Left renal pelvis (tissue), 4 donors: ENCODE results near the gene NIFK. TPM values are rescaled to one million over a fixed set of nuclear protein-coding genes. Genes with fewer than 3 reads are reported as not detected.

Experiments
- DNase-seq, 4 donors: peaks; one replicate each; pipeline ENCODE4 v3.0.0-alpha.2; 2013; ENCODE audit warnings: low read depth in 4 of 4, low spot score in 3 of 4
- polyA plus RNA-seq, 4 donors: library from polyadenylated mRNA; unstranded; fragments of 120-200 nt; gene quantifications; one replicate each; pipeline ENCODE4 v1.2.1, GENCODE V29; 2013; ENCODE audit not compliant: insufficient read length in 4 of 4

The NIFK gene
- polyA plus RNA-seq, result 10 to 100 TPM; 57.3 to 84.8 (median 64.7) TPM

DNA sequence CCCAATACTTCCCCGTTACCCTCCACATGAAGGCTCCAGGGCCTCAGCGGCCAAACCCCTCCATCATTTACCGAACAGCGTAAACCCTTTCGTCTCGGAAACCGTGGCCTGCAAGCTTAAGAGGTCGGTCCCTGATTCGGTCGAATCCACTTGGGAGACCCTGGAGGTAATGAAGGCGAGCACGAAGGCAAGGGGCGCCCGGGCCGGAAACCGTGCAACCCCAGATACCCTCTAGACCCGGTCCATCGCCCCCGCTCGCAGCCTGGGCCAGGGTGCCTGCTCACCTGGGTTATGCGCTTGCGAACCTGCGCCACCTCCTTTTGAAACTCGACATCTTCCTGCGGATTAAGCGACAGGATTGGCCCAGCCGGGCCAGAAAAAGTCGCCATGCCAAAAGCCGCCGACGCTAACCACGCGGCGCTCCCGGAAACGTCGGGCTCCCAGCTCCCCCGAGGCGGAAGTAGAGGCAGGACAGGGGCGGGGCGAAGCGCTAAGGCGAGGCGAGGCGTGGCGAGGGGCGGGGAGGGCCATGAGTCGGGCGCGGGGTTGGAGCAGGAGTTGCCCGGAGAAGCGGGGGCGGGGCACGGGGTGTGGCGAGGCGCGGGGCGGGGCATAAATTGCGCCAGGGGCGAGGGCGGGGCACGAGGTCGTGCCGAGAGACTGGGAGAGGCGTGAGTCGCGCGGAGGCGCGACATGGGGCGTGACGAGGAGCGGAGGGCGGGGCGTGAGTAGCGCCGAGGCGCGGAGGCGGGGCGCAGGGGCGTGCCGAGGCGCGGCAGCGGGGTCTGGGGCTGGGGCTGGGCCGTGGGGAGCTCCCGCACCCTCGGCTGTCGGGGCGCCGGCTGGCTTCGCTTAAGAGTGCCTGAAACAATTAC lies at the start of gene NIFK:
Gene NIFK (minus strand): TSS at position 414 of the 875 bp plus-strand sequence. CDS start 25 bp downstream, at position 389.
- peak; percentile 89 to 93 (median 91) for DNase-seq

DNA sequence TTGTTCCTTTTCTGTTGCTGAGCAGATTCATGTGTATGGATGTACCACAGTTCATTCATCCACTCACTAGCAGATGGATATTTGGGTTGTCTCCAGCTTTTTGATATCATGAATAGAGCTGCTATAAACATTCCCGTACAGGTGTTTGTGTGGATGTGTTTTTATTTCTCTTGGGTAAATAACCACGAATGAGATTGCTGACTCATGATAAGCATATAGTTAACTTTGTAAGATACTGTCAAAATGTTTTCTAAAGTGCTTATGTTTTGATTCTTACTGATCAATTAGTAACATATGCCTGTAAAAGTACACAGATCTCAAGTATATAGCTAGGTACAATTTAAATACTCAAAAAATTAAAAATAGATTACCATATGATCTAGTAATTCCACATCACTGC lies 46.5 kb upstream of the NIFK start:
- no peak for DNase-seq

DNA sequence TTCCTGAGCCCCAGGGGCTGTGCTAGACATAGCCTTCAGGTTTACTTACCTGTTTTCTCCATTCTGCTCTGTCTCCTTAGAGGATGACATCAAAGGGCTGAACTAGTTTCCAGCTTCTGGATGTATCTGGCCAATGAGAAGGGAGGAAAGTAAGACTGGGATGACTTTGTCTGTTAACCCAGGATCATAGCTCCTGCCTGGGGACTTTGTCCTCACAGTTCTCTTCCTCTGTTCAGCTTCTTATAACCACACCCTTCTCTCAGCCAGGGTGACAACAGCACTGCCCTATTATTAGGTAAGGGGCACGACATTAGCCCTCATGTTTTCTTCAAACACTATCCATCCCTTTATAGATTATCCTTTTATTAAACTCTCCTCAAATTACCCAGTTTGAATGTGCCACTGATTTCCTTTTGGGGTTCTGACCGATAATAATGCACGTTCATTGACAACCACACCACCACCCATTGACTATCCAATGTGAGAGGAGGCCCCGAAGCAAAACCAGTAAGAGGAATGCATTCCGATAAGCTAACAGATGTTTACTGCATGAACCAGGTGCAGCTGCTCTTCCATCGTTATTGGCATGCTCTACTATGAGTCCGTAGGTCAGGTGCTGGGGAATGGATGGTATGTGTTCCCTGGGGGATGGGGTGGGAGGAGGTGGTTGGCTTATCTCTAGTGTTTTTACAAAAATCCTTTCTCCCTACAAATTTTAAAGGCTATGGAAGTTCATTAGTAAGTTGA lies 42.2 kb upstream of the NIFK start:
- no peak for DNase-seq

DNA sequence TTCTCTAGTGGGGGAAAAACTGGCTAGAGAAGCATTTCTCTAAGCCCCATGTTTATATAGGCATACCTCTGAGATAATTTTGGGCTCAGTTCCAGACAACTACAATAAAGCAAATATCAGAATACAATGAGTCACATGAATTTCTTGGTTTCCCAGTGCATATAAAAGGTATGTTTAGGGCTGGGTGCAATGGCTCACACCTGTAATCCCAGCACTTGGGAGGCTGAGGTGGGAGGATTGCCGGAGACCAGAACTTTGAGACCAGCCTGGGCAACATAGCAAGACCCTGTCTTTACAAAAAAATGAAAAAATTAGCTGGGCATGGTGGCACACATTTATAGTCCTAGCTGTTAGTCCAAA lies 41.0 kb upstream of the NIFK start:
- DNase-seq, result no peak

DNA sequence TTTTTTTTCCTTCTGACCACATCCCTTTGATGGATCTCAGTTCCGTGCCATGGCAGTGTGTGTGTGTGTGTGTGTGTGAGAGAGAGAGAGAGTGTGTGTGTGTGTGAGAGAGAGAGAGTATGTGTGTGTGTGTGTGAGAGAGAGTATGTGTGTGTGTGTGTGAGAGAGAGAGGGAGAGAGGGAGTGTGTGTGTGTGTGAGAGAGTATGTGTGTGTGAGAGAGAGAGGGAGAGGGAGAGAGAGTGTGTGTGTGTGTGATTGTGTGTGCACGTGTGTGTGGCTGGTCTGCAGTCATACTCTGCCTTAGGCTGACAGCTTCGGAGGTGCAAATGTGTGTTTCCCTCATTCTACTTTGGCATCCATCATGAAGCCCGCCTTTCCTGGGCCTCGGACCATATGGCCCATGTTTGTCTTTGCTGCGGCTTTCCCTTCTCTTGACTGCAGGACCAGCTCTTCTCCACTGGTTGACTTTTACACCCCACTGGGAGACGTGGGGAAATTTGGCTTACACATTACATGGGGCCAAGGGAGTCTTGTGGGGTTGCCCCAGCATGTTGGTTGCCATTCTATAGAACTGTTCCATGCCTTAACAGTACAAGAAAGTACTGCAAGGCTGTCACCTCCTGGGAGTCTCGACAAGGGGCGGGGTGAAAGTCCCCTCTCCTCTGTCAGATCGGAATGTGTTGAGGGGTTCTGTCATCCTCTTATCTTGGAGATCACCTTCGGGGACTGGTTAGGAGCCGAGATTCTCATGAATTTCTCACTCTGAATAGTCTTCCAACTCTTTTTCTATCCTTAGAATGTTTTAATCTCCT lies 40.4 kb upstream of the NIFK start:
- DNase-seq, result no peak

DNA sequence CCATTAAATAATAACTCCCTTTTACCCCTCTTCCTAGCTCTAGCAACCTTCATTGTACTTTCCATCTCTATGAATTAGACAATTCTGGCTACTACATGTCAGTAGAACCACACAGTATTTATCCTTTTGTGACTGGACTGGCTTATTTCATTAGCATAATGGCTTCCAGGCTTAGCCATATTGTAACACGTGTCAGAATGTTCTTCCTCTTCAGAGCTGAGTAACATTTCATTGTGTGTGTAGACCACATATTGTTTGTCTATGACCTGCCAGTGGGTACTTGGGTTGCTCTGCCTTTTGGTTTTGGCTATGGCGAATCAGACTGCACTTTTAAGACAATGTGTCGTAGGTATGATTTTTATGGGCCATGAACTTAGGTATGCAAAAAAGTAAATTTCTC lies 39.7 kb upstream of the NIFK start:
- no peak for DNase-seq

DNA sequence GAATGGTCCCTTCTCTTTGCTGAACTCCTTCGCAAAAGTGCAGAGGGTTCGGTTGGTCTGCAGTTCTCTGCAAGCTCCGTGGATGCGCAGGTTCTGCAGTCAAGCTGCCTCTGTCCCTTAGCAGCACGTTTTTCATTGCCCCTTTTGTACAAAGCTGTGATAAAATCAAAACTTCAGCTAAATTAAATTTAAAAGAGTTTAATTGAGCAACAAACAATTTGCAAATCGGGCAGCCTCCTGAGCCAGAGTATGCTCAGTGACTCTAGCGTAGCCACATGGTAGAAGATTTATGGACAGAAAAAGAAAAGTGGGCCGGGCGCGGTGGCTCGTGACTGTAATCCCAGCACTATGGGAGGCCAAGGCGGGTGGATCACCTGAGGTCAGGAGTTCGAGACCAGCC lies 37.6 kb upstream of the NIFK start:
- DNase-seq, result no peak

DNA sequence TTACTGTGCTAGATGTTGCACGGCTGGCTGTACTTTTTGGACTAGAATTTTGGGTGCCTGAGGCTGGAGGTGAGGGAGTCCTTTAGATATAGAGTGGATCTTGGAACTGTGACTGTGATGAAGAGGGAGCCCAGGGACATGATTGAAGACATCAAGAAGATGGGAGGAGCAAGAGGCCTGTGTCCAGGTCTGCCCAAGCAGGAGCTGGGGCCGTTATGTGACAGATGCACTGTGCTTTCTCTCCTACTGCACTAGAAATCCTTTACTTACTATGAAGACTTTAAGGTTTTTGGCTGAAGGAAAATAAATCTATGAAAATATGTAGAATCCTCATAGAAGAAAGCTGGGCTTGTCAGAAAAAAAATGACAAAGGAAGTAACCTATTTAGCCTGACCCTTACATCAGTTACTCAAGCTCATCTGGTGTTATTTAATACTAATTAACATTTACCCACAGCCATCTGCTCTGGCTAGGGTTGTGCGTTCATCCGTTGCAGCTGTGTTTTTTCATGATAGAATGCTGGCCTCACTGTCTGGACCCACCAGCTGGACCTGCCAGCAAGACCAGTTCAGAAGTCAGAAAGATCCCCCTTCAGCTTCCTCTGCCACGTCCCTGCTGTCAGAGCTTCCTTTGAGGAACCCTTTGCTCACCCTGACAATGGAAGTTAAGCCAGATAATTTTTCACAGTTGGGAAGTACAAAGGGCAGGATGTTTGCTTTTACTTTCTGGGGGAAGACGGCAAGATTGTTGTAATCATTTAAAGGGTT lies 35.5 kb upstream of the NIFK start:
- DNase-seq, result peak in 2 of 4 donors; percentile 39

DNA sequence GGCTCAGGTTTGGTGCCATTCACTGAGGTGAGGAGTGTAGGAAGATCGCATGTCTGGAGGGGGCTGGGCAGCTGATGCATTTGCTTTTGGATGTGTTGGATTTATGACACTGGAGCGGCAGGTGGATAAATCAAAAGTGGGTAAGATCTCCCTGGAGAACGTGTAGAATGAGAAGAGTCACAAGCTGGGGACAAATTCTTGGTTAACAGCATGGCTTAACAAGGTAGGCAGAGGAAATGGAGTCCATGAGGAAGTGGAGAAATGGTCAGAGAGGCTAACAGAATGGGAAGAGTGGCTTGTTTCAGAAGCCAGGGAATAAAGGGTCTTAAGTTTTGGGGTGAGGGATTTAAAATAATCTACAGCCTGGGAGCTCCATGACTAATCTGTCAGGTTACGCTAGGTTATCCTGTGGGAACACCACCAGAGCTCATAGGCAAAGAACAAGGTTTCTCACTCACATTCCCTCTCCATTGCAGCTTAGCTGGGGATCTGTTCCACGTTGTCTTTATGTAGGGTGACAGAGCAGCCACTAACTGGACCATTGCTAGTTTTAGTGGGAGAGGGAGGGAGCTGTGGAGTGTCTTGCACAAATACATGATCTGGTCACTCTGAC lies 31.6 kb upstream of the NIFK start:
- no peak for DNase-seq

DNA sequence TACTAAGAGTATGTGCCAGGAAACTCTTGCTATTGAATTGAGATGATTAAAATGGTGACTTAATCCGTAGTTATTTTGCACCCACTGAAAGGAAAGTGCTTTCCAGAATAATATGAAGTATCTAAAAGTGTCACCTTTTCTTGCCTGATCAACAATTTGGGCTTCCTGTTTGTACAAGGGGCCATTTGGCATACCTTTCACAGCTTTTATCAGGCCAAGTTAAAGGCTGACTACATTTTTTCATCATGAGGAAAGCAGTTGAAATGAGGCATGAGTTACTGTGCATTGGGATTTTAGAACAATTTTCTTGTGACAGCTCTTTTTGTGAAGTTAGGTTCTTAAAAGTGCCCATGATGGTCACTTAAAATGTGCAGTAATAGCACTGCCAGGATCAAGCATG lies 29.9 kb upstream of the NIFK start:
- no peak for DNase-seq

DNA sequence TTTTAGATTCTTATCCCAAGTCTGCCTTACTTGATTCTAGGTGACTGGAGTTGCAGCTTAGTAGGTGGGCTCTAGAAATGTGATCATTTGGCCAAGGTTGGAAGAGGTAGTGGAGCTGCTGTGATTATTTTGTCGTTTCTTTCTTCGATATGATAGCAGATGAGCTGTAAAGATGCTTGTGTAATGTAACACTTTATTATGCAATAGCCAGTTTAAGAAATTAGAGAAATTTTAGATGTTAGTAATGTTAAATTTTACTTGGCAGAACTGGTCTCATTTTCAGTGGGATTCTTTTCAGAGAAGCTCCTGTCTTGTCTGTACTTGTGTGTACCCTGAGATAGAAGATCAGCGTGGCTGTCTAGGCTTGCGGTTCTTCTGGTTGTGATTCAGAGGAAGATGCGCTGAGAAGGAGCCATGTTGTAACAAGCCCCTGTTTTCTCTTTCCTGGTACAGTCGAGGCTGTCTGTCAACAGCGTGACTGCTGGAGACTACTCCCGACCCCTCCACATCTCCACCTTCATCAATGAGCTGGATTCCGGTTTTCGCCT lies 28.1 kb upstream of the NIFK start:
- no peak for DNase-seq

DNA sequence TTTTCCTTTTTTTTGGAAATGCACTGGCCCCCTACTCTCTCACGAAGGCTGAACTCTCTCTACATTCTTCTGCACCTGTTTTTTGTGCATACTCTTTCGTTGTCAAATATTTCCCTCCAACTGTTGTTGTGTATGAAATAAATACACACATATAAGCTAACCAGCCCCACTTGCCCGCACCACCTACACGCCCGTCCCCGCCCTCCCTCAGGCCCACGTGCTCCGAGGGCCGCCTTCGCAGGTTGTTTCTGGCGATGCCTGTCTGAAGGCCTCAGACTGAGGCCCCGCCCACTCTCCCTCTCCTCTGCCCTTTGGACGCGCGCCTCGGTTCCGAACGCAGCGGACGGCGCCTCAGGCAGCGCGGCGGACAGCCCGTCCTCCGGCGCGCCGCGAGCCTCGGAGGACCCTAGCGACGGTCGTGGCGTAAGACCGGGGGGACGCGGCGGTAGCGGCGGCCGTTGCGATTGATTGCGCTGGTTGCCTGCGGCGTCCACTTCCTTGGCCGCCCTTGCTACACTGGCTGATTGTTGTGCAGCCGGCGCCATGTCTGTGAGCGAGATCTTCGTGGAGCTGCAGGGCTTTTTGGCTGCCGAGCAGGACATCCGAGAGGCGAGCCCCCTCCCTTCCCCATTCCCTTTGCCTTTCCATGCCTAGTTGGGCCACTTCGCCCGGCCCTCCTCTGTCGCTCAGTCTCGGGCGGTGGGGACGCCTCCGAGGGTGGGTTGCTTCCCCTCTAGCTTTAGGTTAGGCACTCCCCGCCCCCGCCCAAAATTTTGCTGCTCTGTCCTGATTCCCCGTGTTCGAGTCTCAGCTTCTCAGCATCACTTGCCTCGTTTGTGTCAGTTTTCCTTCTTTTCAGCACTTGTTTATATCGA lies 18.8 kb upstream of the NIFK start, which contains the start of gene TSN:
Gene TSN (plus strand): TSS at position 415 of the 875 bp plus-strand sequence. CDS start 129 bp downstream, at position 544.
- DNase-seq, result peak; percentile 93 to 96 (median 94)

DNA sequence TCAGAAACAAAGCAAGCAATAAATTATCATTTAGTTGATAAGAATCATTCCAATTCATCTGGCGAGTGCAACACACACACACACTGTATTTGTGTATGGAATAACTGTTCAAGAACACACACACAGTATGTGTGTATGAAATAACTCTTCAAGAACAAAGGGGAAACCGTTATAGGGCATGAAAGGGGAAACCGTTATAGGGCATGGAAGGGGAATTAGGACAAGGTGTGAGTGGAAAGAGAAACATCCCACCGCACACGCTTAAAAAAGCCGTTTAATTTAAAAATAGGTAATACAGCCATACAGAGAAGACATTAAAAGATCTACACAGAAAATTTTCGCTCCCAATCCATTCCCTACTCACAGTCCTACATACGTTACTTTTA lies 18.2 kb upstream of the NIFK start:
- DNase-seq, result no peak

DNA sequence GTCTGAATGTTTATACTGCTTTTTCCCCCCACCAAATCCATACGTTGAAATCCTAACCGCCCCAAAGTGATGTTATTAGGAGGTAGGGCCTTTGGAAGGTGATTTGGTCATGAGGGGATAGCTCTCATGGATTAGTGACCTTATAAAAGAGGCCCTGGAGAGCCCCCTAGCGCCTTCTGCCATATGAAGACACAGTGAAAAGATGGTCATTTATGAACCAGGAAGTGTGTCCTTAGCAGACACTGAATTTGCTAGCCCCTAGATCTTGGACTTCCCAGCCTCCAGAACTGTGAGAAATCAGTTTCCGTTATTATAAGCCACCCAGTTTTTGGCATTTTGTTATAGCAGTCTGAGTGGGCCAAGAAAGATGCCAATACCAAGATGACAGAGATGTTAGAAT lies 11.5 kb upstream of the NIFK start:
- no peak for DNase-seq

DNA sequence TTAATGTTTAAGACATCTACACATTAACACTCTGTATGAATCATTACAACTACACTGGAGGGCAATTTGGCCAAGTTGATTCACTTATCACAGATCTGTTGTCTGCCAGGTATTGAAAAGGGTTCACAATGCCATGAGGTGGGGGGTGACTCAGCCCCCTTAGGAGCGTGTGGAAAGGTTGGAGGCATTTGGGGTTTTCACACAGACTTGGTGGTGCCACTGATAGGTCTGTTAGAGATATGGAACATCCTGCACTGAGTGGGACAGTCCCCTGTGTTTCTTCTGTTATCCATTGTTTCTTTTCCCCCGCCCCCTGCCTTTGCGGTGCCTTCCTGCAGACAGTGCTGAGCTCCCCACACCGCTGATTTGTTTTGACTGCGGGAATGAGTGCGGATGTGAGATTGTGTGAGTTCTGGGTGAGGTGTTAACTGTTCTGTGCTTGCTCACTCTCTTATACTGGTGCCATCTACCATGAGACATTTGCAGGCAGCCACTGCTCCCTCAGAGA lies 9.4 kb upstream of the NIFK start:
- no peak for DNase-seq

DNA sequence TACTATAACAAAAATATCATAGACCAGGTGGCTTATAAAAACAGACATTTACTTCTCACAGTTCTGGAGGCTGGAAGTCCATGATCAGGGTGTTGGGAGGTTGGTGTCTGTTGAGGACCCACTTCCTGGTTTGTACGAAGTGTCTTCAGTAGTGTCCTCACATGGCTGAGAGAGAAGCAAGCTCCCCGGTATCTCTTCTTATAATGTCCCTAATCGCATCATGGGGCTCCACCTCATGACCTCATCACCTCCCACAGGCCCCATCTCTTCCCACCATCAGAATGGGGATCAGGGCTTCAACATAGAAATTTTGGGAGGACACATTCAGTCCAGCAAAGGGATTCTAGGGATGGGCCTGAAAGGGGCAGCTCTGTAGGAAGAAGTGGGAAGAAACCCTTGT lies 4.8 kb upstream of the NIFK start:
- no peak for DNase-seq

DNA sequence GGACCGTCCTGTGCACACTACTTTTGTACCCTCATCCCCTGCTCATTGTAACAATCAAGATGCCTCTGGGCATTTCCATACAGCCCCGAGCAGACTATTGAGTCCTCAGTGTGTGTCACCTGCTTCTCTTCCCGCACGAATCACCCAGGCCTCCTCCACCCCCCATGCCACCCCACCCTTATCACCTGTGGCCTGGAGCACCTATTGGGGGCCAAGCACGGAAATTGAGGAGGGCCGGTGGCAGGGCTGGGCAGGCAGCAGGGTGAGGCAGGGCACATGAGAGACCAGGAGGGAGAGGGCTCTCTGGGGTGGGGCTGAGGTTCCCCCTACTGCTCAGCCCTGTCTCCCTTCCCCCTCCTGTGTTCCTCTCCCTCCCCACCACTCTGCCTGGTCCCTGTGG lies 4.3 kb upstream of the NIFK start:
- no peak for DNase-seq

DNA sequence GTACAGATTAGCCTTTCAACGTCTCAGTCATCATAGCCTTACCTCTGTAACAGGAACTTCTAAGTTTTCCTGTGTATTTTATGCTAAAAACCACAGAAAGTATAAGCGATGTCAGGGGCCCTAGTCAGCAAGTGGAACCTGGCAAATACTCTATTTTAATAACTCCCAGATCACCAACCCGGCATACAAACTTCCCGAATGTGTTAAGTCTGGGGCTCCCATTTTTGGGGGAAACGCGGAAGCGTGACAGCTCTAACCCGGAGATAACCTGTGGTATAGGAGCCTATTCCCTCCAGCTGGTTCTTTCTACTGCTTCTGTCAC lies 574 bp downstream of the NIFK start:
- DNase-seq, result no peak
